Measurements from ENCODE around the gene VAMP1. TPM values are rescaled to one million over a fixed set of nuclear protein-coding genes. Genes with fewer than 3 reads are reported as not detected.
"Not testable (repeated sequence)": the region's sequence is repeated elsewhere in the genome, so short reads cannot be mapped to it uniquely, and the experiment has no call there.

VAMP1 gene
- total RNA-seq = 5.7 and 6.4 TPM in 2 replicates

GRCh38 chr12:6470375-6471163 is at the start of gene VAMP1:
Gene VAMP1, minus strand, starts transcription at chr12:6470677. Its CDS starts 146 bp downstream, at chr12:6470531.
- DNase-seq (ENCODE audit: low read depth, low spot score) = peak; percentile 87

- no peak for DNase-seq (ENCODE audit: low read depth, low spot score)
Measured at GRCh38 chr12:6520186-6520585, 49.7 kb upstream of the VAMP1 start.

GRCh38 chr12:6508087-6508486 is 37.6 kb upstream of the VAMP1 start:
- DNase-seq (ENCODE audit: low read depth, low spot score) = no peak

- DNase-seq (ENCODE audit: low read depth, low spot score) = no peak
Measured at GRCh38 chr12:6507102-6507998, 36.9 kb upstream of the VAMP1 start.

- DNase-seq (ENCODE audit: low read depth, low spot score) = no peak
Measured at GRCh38 chr12:6500466-6500865, 30.0 kb upstream of the VAMP1 start.

- not testable (repeated sequence) for DNase-seq (ENCODE audit: low read depth, low spot score)
Measured at GRCh38 chr12:6497291-6497690, 26.8 kb upstream of the VAMP1 start.

- DNase-seq (ENCODE audit: low read depth, low spot score) = no peak
Measured at GRCh38 chr12:6494968-6495367, 24.5 kb upstream of the VAMP1 start.

GRCh38 chr12:6494258-6494743 is 23.8 kb upstream of the VAMP1 start:
- no peak for DNase-seq (ENCODE audit: low read depth, low spot score)

- peak; percentile 85 for DNase-seq (ENCODE audit: low read depth, low spot score)
Measured at GRCh38 chr12:6493497-6494257, 23.2 kb upstream of the VAMP1 start, which contains the start of gene NCAPD2. Gene NCAPD2, plus strand, starts transcription at chr12:6494102. Its CDS starts 997 bp downstream, at chr12:6495099.

- DNase-seq (ENCODE audit: low read depth, low spot score) = peak; percentile 72
Measured at GRCh38 chr12:6492838-6493496, 22.5 kb upstream of the VAMP1 start, which contains the start of gene MRPL51. Gene MRPL51, minus strand, starts transcription at chr12:6493262. Its CDS starts 126 bp downstream, at chr12:6493136.

- DNase-seq (ENCODE audit: low read depth, low spot score) = not testable (repeated sequence)
Measured at GRCh38 chr12:6490673-6491072, 20.2 kb upstream of the VAMP1 start.

GRCh38 chr12:6489449-6489848 is 19.0 kb upstream of the VAMP1 start:
- no peak for DNase-seq (ENCODE audit: low read depth, low spot score)

GRCh38 chr12:6488240-6488639 is 17.8 kb upstream of the VAMP1 start:
- DNase-seq (ENCODE audit: low read depth, low spot score) = no peak

GRCh38 chr12:6478416-6478815 is 7.9 kb upstream of the VAMP1 start:
- no peak for DNase-seq (ENCODE audit: low read depth, low spot score)

- DNase-seq (ENCODE audit: low read depth, low spot score) = not testable (repeated sequence)
Measured at GRCh38 chr12:6477601-6478377, 7.3 kb upstream of the VAMP1 start.

GRCh38 chr12:6476489-6476888 is 6.0 kb upstream of the VAMP1 start:
- DNase-seq (ENCODE audit: low read depth, low spot score) = no peak

GRCh38 chr12:6475233-6475975 is 4.9 kb upstream of the VAMP1 start:
- DNase-seq (ENCODE audit: low read depth, low spot score) = not testable (repeated sequence)

- no peak for DNase-seq (ENCODE audit: low read depth, low spot score)
Measured at GRCh38 chr12:6472491-6472890, 2.0 kb upstream of the VAMP1 start.

GRCh38 chr12:6471989-6472360 is 1.5 kb upstream of the VAMP1 start:
- no peak for DNase-seq (ENCODE audit: low read depth, low spot score)

Measured in pulmonary artery endothelial cell (primary cell).